Measurements from ENCODE around the gene TRIM42.

TRIM42 gene

GRCh38 chr3:140736863-140737460 is 59.1 kb downstream of the TRIM42 start:
- peak in 2 of 3 donors; percentile 25 to 44 for DNase-seq
- ChIA-PET POLR2A (no interaction called here), CTCF (interaction anchor here (0.9 to 1.7 kb wide), 3 partner anchors 12 to 801 kb away, joined by 3 to 4 read pairs (median 4); no protein-coding TSS in a partner anchor)
- Histone ChIP-seq H3K4me1 (ENCODE audit: control extremely low read depth in 1 of 4, control insufficient read depth in 4 of 4, insufficient read depth in 4 of 4, low read length in 3 of 4) (no peaks in the 10 kb centered on the region), H3K27ac (ENCODE audit: insufficient read depth in 1 of 2, low read depth in 1 of 2, low read length in 2 of 2, poor library complexity in 1 of 2, severe bottlenecking in 2 of 2) (no peak overlapping the region), H3K9me3 (ENCODE audit: control extremely low read depth in 1 of 5, control insufficient read depth in 4 of 5, insufficient read depth in 2 of 5, low read depth in 1 of 5, low read length in 4 of 5) (no peaks in the 10 kb centered on the region), H3K36me3 (ENCODE audit: control insufficient read depth in 4 of 4, insufficient read depth in 4 of 4, low read length in 3 of 4) (no peaks in the 10 kb centered on the region), H3K27me3 (replicated peaks in 2 of 5; ENCODE audit: control insufficient read depth in 4 of 5, insufficient read depth in 5 of 5, low read length in 4 of 5) (peaks cover 0 to 8% (median 1%) of the 10 kb centered on the region in 5 experiments), H3K4me3 (ENCODE audit: control insufficient read depth in 1 of 7, extremely low read depth in 1 of 7, insufficient read depth in 4 of 7, low read depth in 2 of 7, low read length in 6 of 7) (no peak overlapping the region)
- WGBS (ENCODE audit: insufficient coverage) = 55% methylated on average over 5 of the region's 5 CpGs

GRCh38 chr3:140742116-140742515 is 64.3 kb downstream of the TRIM42 start:
- Histone ChIP-seq H3K27me3 (replicated peaks in 2 of 5; ENCODE audit: control insufficient read depth in 4 of 5, insufficient read depth in 5 of 5, low read length in 4 of 5) (peaks cover 0 to 9% (median 0%) of the 10 kb centered on the region in 5 experiments), H3K36me3 (ENCODE audit: control insufficient read depth in 4 of 4, insufficient read depth in 4 of 4, low read length in 3 of 4) (no peaks in the 10 kb centered on the region), H3K9me3 (ENCODE audit: control extremely low read depth in 1 of 5, control insufficient read depth in 4 of 5, insufficient read depth in 2 of 5, low read depth in 1 of 5, low read length in 4 of 5) (no peaks in the 10 kb centered on the region), H3K27ac (ENCODE audit: insufficient read depth in 1 of 2, low read depth in 1 of 2, low read length in 2 of 2, poor library complexity in 1 of 2, severe bottlenecking in 2 of 2) (no peak overlapping the region), H3K4me1 (ENCODE audit: control extremely low read depth in 1 of 4, control insufficient read depth in 4 of 4, insufficient read depth in 4 of 4, low read length in 3 of 4) (no peaks in the 10 kb centered on the region), H3K4me3 (ENCODE audit: control insufficient read depth in 1 of 7, extremely low read depth in 1 of 7, insufficient read depth in 4 of 7, low read depth in 2 of 7, low read length in 6 of 7) (no peak overlapping the region)
- DNase-seq = no peak
- POLR2A ChIA-PET = no interaction called here
- 100% methylated on average over 1 of the region's 2 CpGs for WGBS (ENCODE audit: insufficient coverage)
- CTCF ChIA-PET = interaction anchor here (1.7 kb wide), 1 partner anchor 12 kb away, joined by 3 read pairs; no protein-coding TSS in a partner anchor

- Histone ChIP-seq H3K4me3 (ENCODE audit: control insufficient read depth in 1 of 7, extremely low read depth in 1 of 7, insufficient read depth in 4 of 7, low read depth in 2 of 7, low read length in 6 of 7) (no peak overlapping the region), H3K27me3 (replicated peaks in 2 of 5; ENCODE audit: control insufficient read depth in 4 of 5, insufficient read depth in 5 of 5, low read length in 4 of 5) (peaks cover 0 to 7% (median 0%) of the 10 kb centered on the region in 5 experiments), H3K27ac (ENCODE audit: insufficient read depth in 1 of 2, low read depth in 1 of 2, low read length in 2 of 2, poor library complexity in 1 of 2, severe bottlenecking in 2 of 2) (no peak overlapping the region), H3K4me1 (ENCODE audit: control extremely low read depth in 1 of 4, control insufficient read depth in 4 of 4, insufficient read depth in 4 of 4, low read length in 3 of 4) (no peaks in the 10 kb centered on the region), H3K9me3 (ENCODE audit: control extremely low read depth in 1 of 5, control insufficient read depth in 4 of 5, insufficient read depth in 2 of 5, low read depth in 1 of 5, low read length in 4 of 5) (no peaks in the 10 kb centered on the region), H3K36me3 (ENCODE audit: control insufficient read depth in 4 of 4, insufficient read depth in 4 of 4, low read length in 3 of 4) (no peaks in the 10 kb centered on the region)
- CTCF ChIA-PET = interaction anchor here (0.6 to 1.3 kb wide), 4 partner anchors 11 to 57 kb away, joined by 3 to 4 read pairs (median 3); no protein-coding TSS in a partner anchor
- DNase-seq = no peak
- 40% methylated on average over 3 of the region's 3 CpGs for WGBS (ENCODE audit: insufficient coverage)
- POLR2A ChIA-PET = no interaction called here
Observed at GRCh38 chr3:140748171-140748570, 70.3 kb downstream of the TRIM42 start.

- Histone ChIP-seq H3K27ac (ENCODE audit: insufficient read depth in 1 of 2, low read depth in 1 of 2, low read length in 2 of 2, poor library complexity in 1 of 2, severe bottlenecking in 2 of 2) (no peak overlapping the region), H3K9me3 (ENCODE audit: control extremely low read depth in 1 of 5, control insufficient read depth in 4 of 5, insufficient read depth in 2 of 5, low read depth in 1 of 5, low read length in 4 of 5) (no peaks in the 10 kb centered on the region), H3K36me3 (ENCODE audit: control insufficient read depth in 4 of 4, insufficient read depth in 4 of 4, low read length in 3 of 4) (no peaks in the 10 kb centered on the region), H3K27me3 (replicated peaks in 2 of 5; ENCODE audit: control insufficient read depth in 4 of 5, insufficient read depth in 5 of 5, low read length in 4 of 5) (peaks cover 0 to 7% (median 0%) of the 10 kb centered on the region in 5 experiments), H3K4me3 (ENCODE audit: control insufficient read depth in 1 of 7, extremely low read depth in 1 of 7, insufficient read depth in 4 of 7, low read depth in 2 of 7, low read length in 6 of 7) (no peak overlapping the region), H3K4me1 (ENCODE audit: control extremely low read depth in 1 of 4, control insufficient read depth in 4 of 4, insufficient read depth in 4 of 4, low read length in 3 of 4) (peaks cover 0 to 2% (median under 1%) of the 10 kb centered on the region in 4 experiments)
- WGBS (ENCODE audit: insufficient coverage) = no CpG with 5 or more reads among the region's 1 CpG
- CTCF ChIA-PET = interaction anchor here (0.7 to 1.3 kb wide), 2 partner anchors 11 to 14 kb away, joined by 3 read pairs; no protein-coding TSS in a partner anchor
- no peak for DNase-seq
- POLR2A ChIA-PET = no interaction called here
Observed at GRCh38 chr3:140748903-140749302, 71.0 kb downstream of the TRIM42 start.
